Type B pancreatic cell (in vitro differentiated cells): ENCODE measurements around the gene BST1. TPM values are rescaled to one million over a fixed set of nuclear protein-coding genes. Genes with fewer than 3 reads are reported as not detected.
A peak's percentile ranks its signal among the peaks of the same experiment; 100 is the strongest.

Experiments used
- DNase-seq: peaks from one replicate; pipeline ENCODE4 v3.0.0; 2021; ENCODE audit warnings: mixed read lengths; ENCODE audit not compliant: unreplicated experiment; ENCODE audit errors: extremely low spot score
- H3K27ac Mint-ChIP-seq: 2 replicates; pipeline ENCODE4 v1.8.0; 2021; ENCODE audit warnings: mild to moderate bottlenecking, mixed read lengths
- H3K27me3 Mint-ChIP-seq: 2 replicates; pipeline ENCODE4 v1.8.0; 2021; ENCODE audit warnings: mixed read lengths
- H3K36me3 Mint-ChIP-seq: 2 replicates; pipeline ENCODE4 v1.8.0; 2021; ENCODE audit warnings: mixed read lengths
- H3K4me1 Mint-ChIP-seq: one replicate; pipeline ENCODE4 v1.8.0; 2021; ENCODE audit warnings: mixed read lengths; ENCODE audit not compliant: unreplicated experiment
- H3K4me3 Mint-ChIP-seq: 2 replicates; pipeline ENCODE4 v1.8.0; 2021; ENCODE audit warnings: mild to moderate bottlenecking, mixed read lengths
- H3K9me3 Mint-ChIP-seq: 2 replicates; pipeline ENCODE4 v1.8.0; 2021; ENCODE audit warnings: mixed read lengths
- total RNA-seq: library from RNA; stranded (reverse); gene quantifications from 2 replicates; pipeline ENCODE4 v1.2.1, GENCODE V29; 2021; ENCODE audit warnings: low replicate concordance
- TF ChIP-seq, protein P1 (sequence below): fragments of 200-600 bp; sonication (generic); conservative IDR thresholded peaks from 2 replicates; pipeline ENCODE4 v1.5.0; 2021; ENCODE audit warnings: antibody characterized with exemption, mild to moderate bottlenecking

BST1 gene
- total RNA-seq, 1 donor from 2014 or later, result 0.89 TPM

DNA sequence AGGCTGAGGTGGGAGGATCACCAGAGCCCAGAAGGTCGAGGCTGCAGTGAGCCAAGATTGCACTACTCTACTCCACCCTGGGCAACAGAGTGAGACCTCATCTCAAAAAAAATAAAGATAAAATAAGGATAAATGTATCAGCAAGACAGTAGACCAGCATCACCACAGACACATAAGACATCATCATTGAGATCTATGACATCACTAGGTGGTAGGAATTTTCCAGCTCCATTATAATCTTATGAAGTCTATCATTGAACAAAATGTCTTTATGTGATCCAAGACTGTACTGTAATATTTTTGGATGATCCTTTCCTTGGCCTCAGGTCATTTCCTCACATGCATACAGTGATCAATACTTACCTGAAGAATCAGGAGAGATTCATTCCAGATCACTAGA lies 29.5 kb upstream of the BST1 start:
- Mint-ChIP-seq H3K27ac (no peak overlapping the region), H3K4me1 (peaks cover 7% of the 10 kb centered on the region), H3K27me3 (no peaks in the 10 kb centered on the region), H3K9me3 (no peaks in the 10 kb centered on the region), H3K36me3 (peaks cover 20% of the 10 kb centered on the region), H3K4me3 (no peak overlapping the region)
- TF ChIP-seq, protein P1, sequence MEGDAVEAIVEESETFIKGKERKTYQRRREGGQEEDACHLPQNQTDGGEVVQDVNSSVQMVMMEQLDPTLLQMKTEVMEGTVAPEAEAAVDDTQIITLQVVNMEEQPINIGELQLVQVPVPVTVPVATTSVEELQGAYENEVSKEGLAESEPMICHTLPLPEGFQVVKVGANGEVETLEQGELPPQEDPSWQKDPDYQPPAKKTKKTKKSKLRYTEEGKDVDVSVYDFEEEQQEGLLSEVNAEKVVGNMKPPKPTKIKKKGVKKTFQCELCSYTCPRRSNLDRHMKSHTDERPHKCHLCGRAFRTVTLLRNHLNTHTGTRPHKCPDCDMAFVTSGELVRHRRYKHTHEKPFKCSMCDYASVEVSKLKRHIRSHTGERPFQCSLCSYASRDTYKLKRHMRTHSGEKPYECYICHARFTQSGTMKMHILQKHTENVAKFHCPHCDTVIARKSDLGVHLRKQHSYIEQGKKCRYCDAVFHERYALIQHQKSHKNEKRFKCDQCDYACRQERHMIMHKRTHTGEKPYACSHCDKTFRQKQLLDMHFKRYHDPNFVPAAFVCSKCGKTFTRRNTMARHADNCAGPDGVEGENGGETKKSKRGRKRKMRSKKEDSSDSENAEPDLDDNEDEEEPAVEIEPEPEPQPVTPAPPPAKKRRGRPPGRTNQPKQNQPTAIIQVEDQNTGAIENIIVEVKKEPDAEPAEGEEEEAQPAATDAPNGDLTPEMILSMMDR, result no peak
- DNase-seq, result no peak

DNA sequence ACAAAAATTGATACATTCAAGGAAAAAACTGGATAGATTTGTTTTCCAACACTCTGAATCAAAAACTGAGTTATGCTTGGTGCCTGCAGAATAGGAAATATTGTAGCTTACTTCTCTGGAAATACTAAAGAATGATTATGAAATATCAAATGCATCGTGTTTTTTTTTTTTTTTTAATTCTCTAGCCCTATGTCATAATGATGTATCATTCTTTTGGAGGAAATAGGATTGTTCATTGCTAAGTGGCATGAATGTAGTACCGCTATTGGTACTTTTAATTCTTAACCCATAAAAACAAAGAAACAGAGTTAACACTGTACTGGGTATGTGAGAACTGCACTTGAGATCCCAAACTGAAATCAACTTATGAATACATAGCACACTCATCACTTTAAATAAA lies 28.8 kb upstream of the BST1 start:
- TF ChIP-seq, protein P1, result no peak
- DNase-seq, result no peak
- H3K4me3 Mint-ChIP-seq, result no peak overlapping the region
- H3K27me3 Mint-ChIP-seq, result no peaks in the 10 kb centered on the region
- peaks cover 7% of the 10 kb centered on the region for H3K4me1 Mint-ChIP-seq
- no peaks in the 10 kb centered on the region for H3K9me3 Mint-ChIP-seq
- H3K36me3 Mint-ChIP-seq, result peaks cover 20% of the 10 kb centered on the region
- no peak overlapping the region for H3K27ac Mint-ChIP-seq

DNA sequence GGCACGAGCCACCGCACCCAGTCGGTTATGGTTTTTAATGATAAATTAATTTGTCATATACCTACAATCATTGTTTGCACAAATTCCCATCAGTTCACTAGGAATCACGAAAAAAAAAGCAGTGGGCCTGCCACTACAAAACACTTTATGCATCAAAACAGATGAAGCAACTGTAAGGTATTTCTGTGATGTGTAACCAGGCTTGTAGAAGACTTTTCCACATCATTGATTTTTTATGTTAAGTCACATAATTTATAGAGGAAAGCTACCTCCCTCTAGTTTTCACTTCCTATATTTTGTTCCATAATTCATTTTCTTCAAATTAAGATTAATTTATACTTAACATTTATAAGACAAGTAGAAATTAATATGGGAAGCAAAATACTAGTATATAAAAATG lies 27.9 kb upstream of the BST1 start:
- Mint-ChIP-seq H3K27ac (no peak overlapping the region), H3K36me3 (peaks cover 25% of the 10 kb centered on the region), H3K4me1 (peaks cover 12% of the 10 kb centered on the region), H3K27me3 (no peaks in the 10 kb centered on the region), H3K4me3 (no peak overlapping the region), H3K9me3 (no peaks in the 10 kb centered on the region)
- DNase-seq, result no peak
- TF ChIP-seq, protein P1, result no peak

DNA sequence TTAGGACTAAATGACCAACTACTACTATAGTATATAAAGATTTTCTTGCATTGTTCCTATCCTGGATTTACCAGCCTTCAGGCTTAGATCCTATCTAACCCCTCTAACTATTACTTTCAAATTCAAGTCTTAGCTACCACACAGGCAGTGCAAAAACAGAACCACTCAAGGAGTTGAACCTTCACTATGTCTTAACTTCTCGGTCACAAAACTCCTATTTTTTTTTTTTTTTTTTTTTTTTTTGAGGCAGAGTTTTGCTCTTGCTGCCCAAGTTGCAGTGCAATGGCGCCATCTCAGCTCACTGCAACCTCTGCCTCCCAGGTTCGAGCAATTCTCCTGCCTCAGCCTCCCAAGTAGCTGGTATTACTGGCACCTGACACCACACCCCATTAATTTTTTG lies 27.5 kb upstream of the BST1 start:
- TF ChIP-seq, protein P1, result no peak
- no peak for DNase-seq
- H3K27ac Mint-ChIP-seq, result no peak overlapping the region
- H3K27me3 Mint-ChIP-seq, result no peaks in the 10 kb centered on the region
- H3K4me3 Mint-ChIP-seq, result no peak overlapping the region
- peaks cover 15% of the 10 kb centered on the region for H3K4me1 Mint-ChIP-seq
- H3K9me3 Mint-ChIP-seq, result no peaks in the 10 kb centered on the region
- peaks cover 27% of the 10 kb centered on the region for H3K36me3 Mint-ChIP-seq

DNA sequence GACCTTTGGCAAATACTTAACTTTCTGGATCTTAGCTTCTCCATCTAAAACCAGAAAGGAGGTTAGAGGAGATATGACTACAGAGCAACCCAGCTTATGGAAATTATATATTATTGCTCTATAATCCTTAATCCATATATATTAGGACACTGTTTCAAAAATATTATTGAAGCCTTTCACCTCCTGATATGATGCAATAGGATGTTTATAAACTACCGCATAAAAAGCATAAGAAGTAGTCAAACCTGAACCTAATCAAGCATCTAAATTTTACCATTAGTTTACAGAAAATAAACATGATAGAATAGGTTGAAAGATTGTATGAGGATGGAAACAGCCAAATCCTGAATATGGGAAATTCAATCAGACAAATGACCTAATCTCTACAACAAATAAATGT lies 26.8 kb upstream of the BST1 start:
- DNase-seq, result no peak
- Mint-ChIP-seq H3K9me3 (no peaks in the 10 kb centered on the region), H3K4me3 (no peak overlapping the region), H3K4me1 (peaks cover 15% of the 10 kb centered on the region), H3K27ac (no peak overlapping the region), H3K27me3 (no peaks in the 10 kb centered on the region), H3K36me3 (peaks cover 27% of the 10 kb centered on the region)
- TF ChIP-seq, protein P1, result no peak

DNA sequence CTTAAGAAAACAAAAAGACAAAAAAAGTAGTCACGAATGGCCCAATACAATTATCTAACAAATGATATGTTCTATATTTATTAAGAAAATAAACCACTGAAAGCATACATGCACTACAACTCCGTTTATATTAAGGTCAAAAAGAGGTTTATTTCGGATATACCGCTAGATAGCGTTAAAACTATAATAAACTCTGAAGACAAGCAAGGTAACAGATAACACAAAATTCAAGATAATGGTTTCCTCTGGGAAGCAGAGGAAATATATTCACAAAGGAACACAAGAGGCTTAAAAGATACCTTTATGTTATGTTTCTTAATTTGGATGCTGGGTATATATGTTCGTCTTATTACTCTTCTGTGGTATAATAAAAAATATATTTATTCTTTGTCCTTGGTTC lies 26.0 kb upstream of the BST1 start:
- Mint-ChIP-seq H3K9me3 (no peaks in the 10 kb centered on the region), H3K27me3 (no peaks in the 10 kb centered on the region), H3K4me1 (peaks cover 15% of the 10 kb centered on the region), H3K4me3 (no peak overlapping the region), H3K36me3 (peaks cover 22% of the 10 kb centered on the region), H3K27ac (peak overlapping the region; percentile 87)
- no peak for DNase-seq
- TF ChIP-seq, protein P1, result no peak
